ENCODE measurements around the gene KCNJ2.

The KCNJ2 gene

DNA sequence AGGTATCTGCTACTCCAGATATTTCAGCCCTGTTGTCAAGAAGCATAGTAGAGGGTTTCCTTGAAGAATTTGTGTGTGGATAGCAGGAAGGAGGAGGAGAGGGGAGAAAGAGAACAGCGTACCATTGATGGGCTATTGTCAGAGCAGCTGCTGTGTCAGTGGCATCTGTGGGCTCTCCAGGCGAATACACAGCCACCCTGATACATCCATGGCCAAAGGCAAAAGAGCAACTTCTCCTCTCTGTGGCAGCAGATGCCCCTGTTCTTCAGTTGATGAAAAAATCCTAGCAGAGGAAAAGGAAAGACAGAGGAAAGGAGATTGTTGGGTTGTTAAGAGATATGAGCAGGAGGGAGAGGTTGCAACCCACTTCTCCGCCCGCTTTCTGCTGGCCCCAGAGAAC, 12.2 kb upstream of the KCNJ2 start:
- Histone ChIP-seq H3K9me3 (ENCODE audit: control insufficient read depth, insufficient read depth, low read length) (no peaks in the 10 kb centered on the region), H4K20me1 (ENCODE audit: control insufficient read depth, insufficient read depth, low read depth, low read length) (no peaks in the 10 kb centered on the region), H3K27me3 (ENCODE audit: control insufficient read depth, low read length) (no peaks in the 10 kb centered on the region; the same call in 1 of the 2 replicates), H3K4me2 (ENCODE audit: low read length) (no peak overlapping the region), H3K36me3 (ENCODE audit: control insufficient read depth, low read length) (no peaks in the 10 kb centered on the region), H3K9me2 (replicated peaks; ENCODE audit: control insufficient read depth, low read length) (no peaks in the 10 kb centered on the region), H3F3A (ENCODE audit: control insufficient read depth, insufficient read depth) (no peaks in the 10 kb centered on the region), H3K4me1 (ENCODE audit: control insufficient read depth, low read length) (no peaks in the 10 kb centered on the region), H3K79me2 (ENCODE audit: control insufficient read depth, low read length) (no peaks in the 10 kb centered on the region), H3K4me3 (ENCODE audit: low read length) (no peak overlapping the region), H3K27ac (ENCODE audit: low read depth, low read length) (no peak overlapping the region)
- TF ChIP-seq EZH2phosphoT487 (IDR thresholded peaks at IDR 0.05; ENCODE audit: borderline replicate concordance, low read length), result no peak
- no peak for TF ChIP-seq CTCF (IDR thresholded peaks at IDR 0.05; ENCODE audit: low read depth, low read length, poor library complexity, severe bottlenecking)

- Histone ChIP-seq H3K27me3 (ENCODE audit: control insufficient read depth, low read length) (no peaks in the 10 kb centered on the region; the same call in 1 of the 2 replicates), H3K9me3 (ENCODE audit: control insufficient read depth, insufficient read depth, low read length) (no peaks in the 10 kb centered on the region), H3K9me2 (replicated peaks; ENCODE audit: control insufficient read depth, low read length) (no peaks in the 10 kb centered on the region), H3K4me1 (ENCODE audit: control insufficient read depth, low read length) (no peaks in the 10 kb centered on the region), H4K20me1 (ENCODE audit: control insufficient read depth, insufficient read depth, low read depth, low read length) (no peaks in the 10 kb centered on the region), H3K79me2 (ENCODE audit: control insufficient read depth, low read length) (no peaks in the 10 kb centered on the region), H3F3A (ENCODE audit: control insufficient read depth, insufficient read depth) (no peaks in the 10 kb centered on the region), H3K4me2 (ENCODE audit: low read length) (no peak overlapping the region), H3K27ac (ENCODE audit: low read depth, low read length) (no peak overlapping the region), H3K36me3 (ENCODE audit: control insufficient read depth, low read length) (no peaks in the 10 kb centered on the region), H3K4me3 (ENCODE audit: low read length) (no peak overlapping the region)
- TF ChIP-seq EZH2phosphoT487 (IDR thresholded peaks at IDR 0.05; ENCODE audit: borderline replicate concordance, low read length) (no peak), CTCF (IDR thresholded peaks at IDR 0.05; ENCODE audit: low read depth, low read length, poor library complexity, severe bottlenecking) (no peak)
Measured at GRCh38 chr17:70158180-70158579, 11.2 kb upstream of the KCNJ2 start.

DNA sequence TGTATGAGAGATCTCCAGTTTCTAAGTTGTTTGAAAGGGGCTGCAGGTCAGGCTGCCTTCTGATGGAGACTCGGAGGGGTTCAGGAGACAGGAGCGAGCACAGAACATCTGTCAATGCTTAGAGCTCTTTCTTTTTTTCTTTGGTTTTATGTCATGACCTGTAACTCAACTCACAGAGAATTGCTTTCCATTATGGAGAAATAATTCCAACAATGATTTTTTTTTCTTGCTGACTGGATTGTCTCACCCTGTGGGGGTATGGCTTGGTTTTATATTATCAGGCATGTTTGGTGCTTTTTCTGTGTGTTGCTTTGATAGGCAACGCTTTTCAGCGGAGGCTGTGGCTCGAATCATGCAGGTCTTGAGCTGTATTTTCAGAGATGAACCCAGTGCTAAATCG, 10.7 kb upstream of the KCNJ2 start:
- Histone ChIP-seq H3K36me3 (ENCODE audit: control insufficient read depth, low read length) (no peaks in the 10 kb centered on the region), H4K20me1 (ENCODE audit: control insufficient read depth, insufficient read depth, low read depth, low read length) (no peaks in the 10 kb centered on the region), H3K4me2 (ENCODE audit: low read length) (no peak overlapping the region), H3K4me3 (ENCODE audit: low read length) (no peak overlapping the region), H3K27me3 (ENCODE audit: control insufficient read depth, low read length) (no peaks in the 10 kb centered on the region; the same call in 1 of the 2 replicates), H3K4me1 (ENCODE audit: control insufficient read depth, low read length) (no peaks in the 10 kb centered on the region), H3K9me2 (replicated peaks; ENCODE audit: control insufficient read depth, low read length) (no peaks in the 10 kb centered on the region), H3K9me3 (ENCODE audit: control insufficient read depth, insufficient read depth, low read length) (no peaks in the 10 kb centered on the region), H3K79me2 (ENCODE audit: control insufficient read depth, low read length) (no peaks in the 10 kb centered on the region), H3F3A (ENCODE audit: control insufficient read depth, insufficient read depth) (no peaks in the 10 kb centered on the region), H3K27ac (ENCODE audit: low read depth, low read length) (no peak overlapping the region)
- TF ChIP-seq CTCF (IDR thresholded peaks at IDR 0.05; ENCODE audit: low read depth, low read length, poor library complexity, severe bottlenecking) (no peak), EZH2phosphoT487 (IDR thresholded peaks at IDR 0.05; ENCODE audit: borderline replicate concordance, low read length) (no peak)

Data from DOHH2 (cell line).